Measurements from ENCODE around the gene FBXO31. TPM values are rescaled to one million over a fixed set of nuclear protein-coding genes. Genes with fewer than 3 reads are reported as not detected.

The FBXO31 gene
- total and polyA plus RNA-seq, 9 of the 15 experiments (the other 6 are each of a cell fraction or from before 2014, with no cell fraction given): 0.18 to 33.3 (median 10.9) TPM

DNA sequence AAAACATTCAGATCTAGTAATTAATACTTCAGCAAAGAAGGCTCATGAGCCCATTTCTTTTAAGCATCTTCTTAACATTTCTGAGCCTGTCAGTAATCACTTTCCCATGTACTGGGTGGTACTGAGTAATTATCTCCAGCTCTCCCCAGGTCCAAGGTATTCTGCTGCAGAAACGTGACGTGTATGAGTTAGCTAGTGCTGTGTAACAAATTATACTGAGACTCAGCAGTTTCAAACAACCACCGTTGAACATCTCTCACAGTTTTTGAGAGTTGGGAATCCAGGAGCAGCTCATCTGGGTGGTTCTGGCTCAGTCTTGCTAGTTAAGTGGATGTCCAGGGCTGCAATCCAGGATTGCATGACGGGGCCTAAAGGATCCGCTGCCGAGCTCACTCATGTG, 91.6 kb downstream of the FBXO31 start:
- no peak for FAIRE-seq
- H3K4me2 ChIP-seq (ENCODE audit: insufficient read depth, low read length): no peak overlapping the region
- no peak for ATAC-seq
- H3K4me3 ChIP-seq: no peak overlapping the region
- peaks cover 22% of the 10 kb centered on the region; the same call in 2 of the 3 replicates for H3K36me3 ChIP-seq (ENCODE audit: control insufficient read depth, insufficient read depth, low read length)
- H3K9me1 ChIP-seq (ENCODE audit: control insufficient read depth, insufficient read depth, low read length): no peaks in the 10 kb centered on the region
- H3K4me1 ChIP-seq (replicated peaks in 1 of 2; ENCODE audit: control insufficient read depth in 2 of 2, insufficient read depth in 2 of 2, low read length in 2 of 2): peaks cover 5 to 11% of the 10 kb centered on the region in 2 experiments; a peak in 4 of 5 replicates
- peaks cover 3% of the 10 kb centered on the region; the same call in 1 of the 2 replicates for H3K9me3 ChIP-seq (replicated peaks; ENCODE audit: control insufficient read depth, insufficient read depth, low read depth, low read length)
- H3K27me3 ChIP-seq (ENCODE audit: control insufficient read depth in 2 of 2, insufficient read depth in 2 of 2, low read length in 2 of 2): no peaks in the 10 kb centered on the region
- BruUV-seq (replicated peaks): no TSS peak
- H4K20me1 ChIP-seq (replicated peaks; ENCODE audit: control insufficient read depth, insufficient read depth, low read length): no peaks in the 10 kb centered on the region
- ChIA-PET CTCF (ENCODE audit: low intra/inter-chr PET ratio) (no interaction called here), POLR2A (no interaction called here)
- no peak overlapping the region for H3K27ac ChIP-seq (ENCODE audit: extremely low read depth, low read depth, low read length)
- no peak for DNase-seq (ENCODE audit: extremely low read depth in 1 of 4, low spot score in 3 of 4)
- H3K9ac ChIP-seq (ENCODE audit: insufficient read depth in 1 of 2, low read depth in 2 of 2, low read length in 2 of 2): no peak overlapping the region
- no peaks in the 10 kb centered on the region for H3K79me2 ChIP-seq (ENCODE audit: control insufficient read depth, insufficient read depth, low read length)
- H2AFZ ChIP-seq (ENCODE audit: low read depth, low read length): no peak overlapping the region
- 83% methylated on average over 6 of the region's 6 CpGs for WGBS (ENCODE audit: insufficient coverage, low coverage, missing lambda C conversion rate)
- in situ Hi-C loops (cut with MboI): no loop called here
- intact Hi-C loops (cut with micrococcal nuclease): no loop called here
- TF ChIP-seq SRSF1 (IDR thresholded peaks at IDR 0.05; ENCODE audit: low read depth, low read length): no peak
- TF ChIP-seq HNRNPUL1 (IDR thresholded peaks at IDR 0.05; ENCODE audit: low read length): no peak
- TF ChIP-seq KAT2B (IDR thresholded peaks at IDR 0.05; ENCODE audit: low read depth, low read length): no peak
- no peak for TF ChIP-seq ZBTB1 (CRISPR knock-in tag; IDR thresholded peaks at IDR 0.05; ENCODE audit: borderline replicate concordance, low read depth)
- TF ChIP-seq BCOR (IDR thresholded peaks at IDR 0.05): peak; percentile 49; the same call in 1 of the 2 replicates
- no peak for TF ChIP-seq MED1 (CRISPR knock-in tag; IDR thresholded peaks at IDR 0.05; ENCODE audit: borderline replicate concordance)
- TF ChIP-seq TEAD2 (tag; IDR thresholded peaks at IDR 0.05): no peak
- TF ChIP-seq MAFK (IDR thresholded peaks at IDR 0.05; ENCODE audit: low read length): no peak
- peak in 1 of 2 experiments; percentile 28; a peak in 1 of 4 replicates for TF ChIP-seq KDM1A (IDR thresholded peaks at IDR 0.05)
- TF ChIP-seq, protein P1, sequence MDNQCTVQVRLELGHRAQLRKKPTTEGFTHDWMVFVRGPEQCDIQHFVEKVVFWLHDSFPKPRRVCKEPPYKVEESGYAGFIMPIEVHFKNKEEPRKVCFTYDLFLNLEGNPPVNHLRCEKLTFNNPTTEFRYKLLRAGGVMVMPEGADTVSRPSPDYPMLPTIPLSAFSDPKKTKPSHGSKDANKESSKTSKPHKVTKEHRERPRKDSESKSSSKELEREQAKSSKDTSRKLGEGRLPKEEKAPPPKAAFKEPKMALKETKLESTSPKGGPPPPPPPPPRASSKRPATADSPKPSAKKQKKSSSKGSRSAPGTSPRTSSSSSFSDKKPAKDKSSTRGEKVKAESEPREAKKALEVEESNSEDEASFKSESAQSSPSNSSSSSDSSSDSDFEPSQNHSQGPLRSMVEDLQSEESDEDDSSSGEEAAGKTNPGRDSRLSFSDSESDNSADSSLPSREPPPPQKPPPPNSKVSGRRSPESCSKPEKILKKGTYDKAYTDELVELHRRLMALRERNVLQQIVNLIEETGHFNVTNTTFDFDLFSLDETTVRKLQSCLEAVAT (IDR thresholded peaks at IDR 0.05): no peak
- TF ChIP-seq, protein P2, sequence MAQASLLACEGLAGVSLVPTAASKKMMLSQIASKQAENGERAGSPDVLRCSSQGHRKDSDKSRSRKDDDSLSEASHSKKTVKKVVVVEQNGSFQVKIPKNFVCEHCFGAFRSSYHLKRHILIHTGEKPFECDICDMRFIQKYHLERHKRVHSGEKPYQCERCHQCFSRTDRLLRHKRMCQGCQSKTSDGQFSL (CRISPR knock-in tag; IDR thresholded peaks at IDR 0.05): no peak
- TF ChIP-seq, protein P2 (tag; IDR thresholded peaks at IDR 0.05): no peak
- TF ChIP-seq, protein P3, sequence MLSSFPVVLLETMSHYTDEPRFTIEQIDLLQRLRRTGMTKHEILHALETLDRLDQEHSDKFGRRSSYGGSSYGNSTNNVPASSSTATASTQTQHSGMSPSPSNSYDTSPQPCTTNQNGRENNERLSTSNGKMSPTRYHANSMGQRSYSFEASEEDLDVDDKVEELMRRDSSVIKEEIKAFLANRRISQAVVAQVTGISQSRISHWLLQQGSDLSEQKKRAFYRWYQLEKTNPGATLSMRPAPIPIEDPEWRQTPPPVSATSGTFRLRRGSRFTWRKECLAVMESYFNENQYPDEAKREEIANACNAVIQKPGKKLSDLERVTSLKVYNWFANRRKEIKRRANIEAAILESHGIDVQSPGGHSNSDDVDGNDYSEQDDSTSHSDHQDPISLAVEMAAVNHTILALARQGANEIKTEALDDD (IDR thresholded peaks at IDR 0.05): no peak
- no peak for TF ChIP-seq CBFB (CRISPR knock-in tag; IDR thresholded peaks at IDR 0.05)
- TF ChIP-seq ZNF766 (CRISPR knock-in tag; conservative IDR thresholded peaks at IDR 0.05): no peak
- TF ChIP-seq ZFP36 (IDR thresholded peaks at IDR 0.05; ENCODE audit: low read depth, low read length, partially characterized antibody): no peak
- TF ChIP-seq CBFA2T2 (conservative IDR thresholded peaks at IDR 0.05): no peak
- TF ChIP-seq, protein P4, sequence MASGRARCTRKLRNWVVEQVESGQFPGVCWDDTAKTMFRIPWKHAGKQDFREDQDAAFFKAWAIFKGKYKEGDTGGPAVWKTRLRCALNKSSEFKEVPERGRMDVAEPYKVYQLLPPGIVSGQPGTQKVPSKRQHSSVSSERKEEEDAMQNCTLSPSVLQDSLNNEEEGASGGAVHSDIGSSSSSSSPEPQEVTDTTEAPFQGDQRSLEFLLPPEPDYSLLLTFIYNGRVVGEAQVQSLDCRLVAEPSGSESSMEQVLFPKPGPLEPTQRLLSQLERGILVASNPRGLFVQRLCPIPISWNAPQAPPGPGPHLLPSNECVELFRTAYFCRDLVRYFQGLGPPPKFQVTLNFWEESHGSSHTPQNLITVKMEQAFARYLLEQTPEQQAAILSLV (tag; IDR thresholded peaks at IDR 0.05): no peak
- peak; percentile 64 for TF ChIP-seq RBM25 (IDR thresholded peaks at IDR 0.05; ENCODE audit: low read depth, low read length, severe bottlenecking)
- no peak for TF ChIP-seq ZNF124 (CRISPR knock-in tag; IDR thresholded peaks at IDR 0.05)
- TF ChIP-seq LARP7 (IDR thresholded peaks at IDR 0.05): no peak

All from K562 (cell line).